OCI-LY1 (cell line): ENCODE results near the gene DOCK10.

ENCODE experiments used
- H2AFZ ChIP-seq: fragments of 200-600 bp; sonication (generic), shearing (Covaris generic); 2 replicates; pipeline ENCODE4 v1.6.0; 2014; ENCODE audit warnings: antibody characterized with exemption, mild to moderate bottlenecking, low read length
- H3F3A ChIP-seq: fragments of 200-600 bp; sonication (generic), shearing (Covaris generic); 2 replicates; pipeline ENCODE4 v1.6.0; 2014; ENCODE audit warnings: mild to moderate bottlenecking, antibody characterized with exemption, low read length, moderate library complexity; ENCODE audit not compliant: insufficient read depth
- H3K27ac ChIP-seq: fragments of 200-600 bp; sonication (generic); 2 replicates; pipeline ENCODE4 v1.5.1; 2014; ENCODE audit warnings: low read length, mixed run types, mild to moderate bottlenecking, low read depth; ENCODE audit not compliant: poor library complexity, severe bottlenecking
- H3K27me3 ChIP-seq: fragments of 200-600 bp; sonication (generic); 2 replicates; pipeline ENCODE4 v1.6.0; 2014; ENCODE audit warnings: antibody characterized with exemption, mild to moderate bottlenecking, low read length, moderate library complexity; ENCODE audit not compliant: insufficient read depth
- H3K36me3 ChIP-seq: fragments of 200-600 bp; sonication (generic); 2 replicates; pipeline ENCODE4 v1.6.1; 2014; ENCODE audit warnings: mild to moderate bottlenecking, antibody characterized with exemption, low read length, moderate library complexity, mixed read lengths; ENCODE audit not compliant: insufficient read depth
- H3K4me1 ChIP-seq: fragments of 200-600 bp; sonication (generic); 2 replicates; pipeline ENCODE4 v1.5.1; 2014; ENCODE audit warnings: mild to moderate bottlenecking, low read length, moderate library complexity; ENCODE audit not compliant: insufficient read depth, severe bottlenecking
- H3K4me2 ChIP-seq: fragments of 200-600 bp; sonication (generic), shearing (Covaris generic); 2 replicates; pipeline ENCODE4 v1.6.1; 2014; ENCODE audit warnings: low read length
- H3K4me3 ChIP-seq: fragments of 200-600 bp; sonication (generic); 2 replicates; pipeline ENCODE4 v1.5.1; 2014; ENCODE audit warnings: low read length, low read depth, mild to moderate bottlenecking, mixed read lengths; ENCODE audit not compliant: poor library complexity, severe bottlenecking
- H3K79me2 ChIP-seq: fragments of 200-600 bp; shearing (Covaris generic); 2 replicates; pipeline ENCODE4 v1.6.1; 2016; ENCODE audit warnings: mixed run types, low read length, mixed read lengths; ENCODE audit not compliant: insufficient read depth
- H3K9ac ChIP-seq: fragments of 200-600 bp; sonication (generic), shearing (Covaris generic); 2 replicates; pipeline ENCODE4 v1.6.1; 2014; ENCODE audit warnings: mild to moderate bottlenecking, low read length, mixed read lengths
- H3K9me2 ChIP-seq: fragments of 200-600 bp; sonication (generic), shearing (Covaris generic); 2 replicates; pipeline ENCODE4 v1.6.1; 2014; ENCODE audit warnings: low read depth, mild to moderate bottlenecking, low read length, mixed read lengths
- H3K9me3 ChIP-seq: fragments of 200-600 bp; shearing (Covaris generic); 2 replicates; pipeline ENCODE4 v1.6.1; 2014; ENCODE audit warnings: low read length, mixed read lengths
- H4K20me1 ChIP-seq: fragments of 200-600 bp; sonication (generic), shearing (Covaris generic); 2 replicates; pipeline ENCODE4 v1.6.0; 2016; ENCODE audit warnings: mild to moderate bottlenecking, low read length; ENCODE audit not compliant: insufficient read depth
- CTCF ChIP-seq: fragments of 200-600 bp; sonication (generic), shearing (Covaris generic); IDR thresholded peaks from 2 replicates; pipeline ENCODE4 v1.5.1; 2017; ENCODE audit warnings: mild to moderate bottlenecking, antibody characterized with exemption, low read length, moderate library complexity, mixed read lengths
- EZH2 ChIP-seq: fragments of 200-600 bp; sonication (generic), shearing (Covaris generic); IDR thresholded peaks from 2 replicates; pipeline ENCODE4 v1.8.0; 2017; ENCODE audit warnings: borderline replicate concordance, mixed run types, mild to moderate bottlenecking, antibody characterized with exemption, low read length, moderate library complexity, mixed read lengths

The DOCK10 gene

DNA sequence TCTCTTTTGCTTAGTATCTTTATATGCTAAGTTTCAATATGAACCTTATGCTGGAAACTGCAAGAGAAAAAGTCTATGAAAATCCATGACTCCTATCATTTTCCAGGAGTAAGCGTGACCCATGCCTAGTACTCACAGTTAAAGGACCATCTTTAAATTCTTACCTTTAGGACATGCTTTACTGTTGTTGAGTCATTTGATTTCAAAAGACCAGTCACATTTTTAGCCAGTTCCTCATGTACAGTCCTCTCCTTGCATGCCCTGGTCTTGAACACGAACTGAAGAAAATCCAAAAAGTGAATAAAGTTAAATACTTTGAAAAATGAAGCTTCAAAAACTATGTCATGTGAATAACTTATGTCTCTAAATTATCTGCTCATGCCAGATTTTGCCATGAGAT lies 208.3 kb downstream of the DOCK10 start:
- no peaks in the 10 kb centered on the region for H3K9me3 ChIP-seq
- no peaks in the 10 kb centered on the region for H3K79me2 ChIP-seq
- H3K27ac ChIP-seq, result no peak overlapping the region
- H3K9me2 ChIP-seq, result no peaks in the 10 kb centered on the region
- H3K4me3 ChIP-seq, result no peak overlapping the region
- H4K20me1 ChIP-seq, result no peaks in the 10 kb centered on the region
- no peak overlapping the region for H3K4me2 ChIP-seq
- no peak overlapping the region for H3K9ac ChIP-seq
- no peaks in the 10 kb centered on the region for H3K27me3 ChIP-seq
- peaks cover 8% of the 10 kb centered on the region; the same call in 1 of the 2 replicates for H3K36me3 ChIP-seq
- TF ChIP-seq CTCF (no peak), EZH2 (no peak)
- no peak overlapping the region for H2AFZ ChIP-seq
- H3F3A ChIP-seq, result no peaks in the 10 kb centered on the region
- no peaks in the 10 kb centered on the region for H3K4me1 ChIP-seq

DNA sequence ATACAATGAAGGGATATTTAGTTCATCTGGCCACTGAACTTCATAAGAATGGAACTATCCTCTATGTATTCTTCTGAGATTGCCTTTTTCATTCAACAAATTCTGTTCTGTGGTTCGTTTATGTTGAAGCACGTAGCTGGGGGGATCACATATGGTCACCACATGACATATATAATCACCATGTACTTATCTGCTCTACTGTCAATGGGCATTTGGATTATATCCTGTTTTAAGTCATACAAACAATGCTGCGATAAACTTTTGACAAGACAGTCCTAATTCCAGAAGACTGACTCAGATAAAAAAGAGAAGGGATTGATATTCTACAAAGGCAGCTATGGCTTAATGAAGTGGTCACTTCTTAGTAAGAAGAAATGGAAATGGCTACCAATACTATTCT lies 210.1 kb downstream of the DOCK10 start:
- H3K9ac ChIP-seq, result no peak overlapping the region
- H3K9me3 ChIP-seq, result no peaks in the 10 kb centered on the region
- H3K4me1 ChIP-seq, result no peaks in the 10 kb centered on the region
- no peak overlapping the region for H3K27ac ChIP-seq
- TF ChIP-seq CTCF (no peak), EZH2 (no peak)
- H4K20me1 ChIP-seq, result no peaks in the 10 kb centered on the region
- no peaks in the 10 kb centered on the region for H3K9me2 ChIP-seq
- H3K4me2 ChIP-seq, result no peak overlapping the region
- H3K27me3 ChIP-seq, result no peaks in the 10 kb centered on the region
- H3F3A ChIP-seq, result no peaks in the 10 kb centered on the region
- no peak overlapping the region for H3K4me3 ChIP-seq
- no peak overlapping the region for H2AFZ ChIP-seq
- no peaks in the 10 kb centered on the region for H3K79me2 ChIP-seq
- H3K36me3 ChIP-seq, result peaks cover 14% of the 10 kb centered on the region; the same call in 1 of the 2 replicates

- Histone ChIP-seq H3K36me3 (peaks cover 14% of the 10 kb centered on the region; the same call in 1 of the 2 replicates), H3K4me1 (no peaks in the 10 kb centered on the region), H3K9ac (no peak overlapping the region), H3K9me2 (no peaks in the 10 kb centered on the region), H3K4me2 (no peak overlapping the region), H3K9me3 (no peaks in the 10 kb centered on the region), H3K79me2 (no peaks in the 10 kb centered on the region), H3K27ac (no peak overlapping the region), H3K4me3 (no peak overlapping the region), H3F3A (no peaks in the 10 kb centered on the region), H3K27me3 (no peaks in the 10 kb centered on the region), H2AFZ (no peak overlapping the region), H4K20me1 (no peaks in the 10 kb centered on the region)
- no peak for TF ChIP-seq EZH2
- TF ChIP-seq CTCF, result no peak
These were observed 210.7 kb downstream of the DOCK10 start for GRCh38 chr2:224831530-224831929.
